Kidney epithelial cell (primary cell): ENCODE measurements around the gene RAPSN. TPM values are rescaled to one million over a fixed set of nuclear protein-coding genes. Genes with fewer than 3 reads are reported as not detected.

ENCODE experiments used
- DNase-seq: peaks from one replicate; pipeline ENCODE4 v3.0.0-alpha.2; 2010; ENCODE audit warnings: low read depth
- H3K27me3 ChIP-seq: 2 replicates; pipeline ENCODE4 v1.6.0; 2011; ENCODE audit warnings: low read length; ENCODE audit not compliant: control insufficient read depth, insufficient read depth
- H3K36me3 ChIP-seq: 2 replicates; pipeline ENCODE4 v1.5.1; 2011; ENCODE audit warnings: low read length; ENCODE audit not compliant: control insufficient read depth, insufficient read depth
- H3K4me3 ChIP-seq: 2 replicates; pipeline ENCODE4 v1.5.1; 2011; ENCODE audit warnings: low read depth, mild to moderate bottlenecking, control low read depth, low read length
- total RNA-seq: library from RNA; depleted of rRNA; stranded (reverse); fragments of >200 nt; gene quantifications from 2 replicates; pipeline ENCODE4 v1.2.3, GENCODE V29; 2015
- TF ChIP-seq, protein P1 (sequence below): IDR thresholded peaks from 2 replicates; pipeline ENCODE4 v1.5.1; 2011; ENCODE audit warnings: mild to moderate bottlenecking, moderate library complexity, low read length, control low read depth, inconsistent platforms; ENCODE audit not compliant: insufficient read depth, poor library complexity, severe bottlenecking

The RAPSN gene
- total RNA-seq, 1 donor from 2014 or later = 0.21 TPM

DNA sequence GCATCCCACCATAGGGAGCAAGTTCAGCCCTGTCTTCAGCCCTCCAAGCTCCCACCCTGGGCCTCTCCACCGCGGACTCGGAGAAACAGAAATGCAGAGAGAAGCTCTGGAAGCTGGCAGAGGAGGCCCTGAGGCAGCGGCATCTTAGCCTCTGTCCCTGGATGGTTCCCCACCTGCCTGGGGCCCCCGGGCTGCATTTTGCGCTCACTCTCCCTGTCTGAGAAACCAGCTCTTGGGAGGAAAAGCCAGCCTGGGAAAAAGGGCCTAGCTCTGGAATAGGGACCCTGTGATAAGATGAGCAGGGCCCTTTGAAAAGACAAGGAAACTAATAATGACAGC lies 58.5 kb downstream of the RAPSN start:
- Histone ChIP-seq H3K36me3 (no peaks in the 10 kb centered on the region), H3K27me3 (no peaks in the 10 kb centered on the region), H3K4me3 (no peak overlapping the region)
- no peak for DNase-seq
- TF ChIP-seq, protein P1, sequence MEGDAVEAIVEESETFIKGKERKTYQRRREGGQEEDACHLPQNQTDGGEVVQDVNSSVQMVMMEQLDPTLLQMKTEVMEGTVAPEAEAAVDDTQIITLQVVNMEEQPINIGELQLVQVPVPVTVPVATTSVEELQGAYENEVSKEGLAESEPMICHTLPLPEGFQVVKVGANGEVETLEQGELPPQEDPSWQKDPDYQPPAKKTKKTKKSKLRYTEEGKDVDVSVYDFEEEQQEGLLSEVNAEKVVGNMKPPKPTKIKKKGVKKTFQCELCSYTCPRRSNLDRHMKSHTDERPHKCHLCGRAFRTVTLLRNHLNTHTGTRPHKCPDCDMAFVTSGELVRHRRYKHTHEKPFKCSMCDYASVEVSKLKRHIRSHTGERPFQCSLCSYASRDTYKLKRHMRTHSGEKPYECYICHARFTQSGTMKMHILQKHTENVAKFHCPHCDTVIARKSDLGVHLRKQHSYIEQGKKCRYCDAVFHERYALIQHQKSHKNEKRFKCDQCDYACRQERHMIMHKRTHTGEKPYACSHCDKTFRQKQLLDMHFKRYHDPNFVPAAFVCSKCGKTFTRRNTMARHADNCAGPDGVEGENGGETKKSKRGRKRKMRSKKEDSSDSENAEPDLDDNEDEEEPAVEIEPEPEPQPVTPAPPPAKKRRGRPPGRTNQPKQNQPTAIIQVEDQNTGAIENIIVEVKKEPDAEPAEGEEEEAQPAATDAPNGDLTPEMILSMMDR = no peak

DNA sequence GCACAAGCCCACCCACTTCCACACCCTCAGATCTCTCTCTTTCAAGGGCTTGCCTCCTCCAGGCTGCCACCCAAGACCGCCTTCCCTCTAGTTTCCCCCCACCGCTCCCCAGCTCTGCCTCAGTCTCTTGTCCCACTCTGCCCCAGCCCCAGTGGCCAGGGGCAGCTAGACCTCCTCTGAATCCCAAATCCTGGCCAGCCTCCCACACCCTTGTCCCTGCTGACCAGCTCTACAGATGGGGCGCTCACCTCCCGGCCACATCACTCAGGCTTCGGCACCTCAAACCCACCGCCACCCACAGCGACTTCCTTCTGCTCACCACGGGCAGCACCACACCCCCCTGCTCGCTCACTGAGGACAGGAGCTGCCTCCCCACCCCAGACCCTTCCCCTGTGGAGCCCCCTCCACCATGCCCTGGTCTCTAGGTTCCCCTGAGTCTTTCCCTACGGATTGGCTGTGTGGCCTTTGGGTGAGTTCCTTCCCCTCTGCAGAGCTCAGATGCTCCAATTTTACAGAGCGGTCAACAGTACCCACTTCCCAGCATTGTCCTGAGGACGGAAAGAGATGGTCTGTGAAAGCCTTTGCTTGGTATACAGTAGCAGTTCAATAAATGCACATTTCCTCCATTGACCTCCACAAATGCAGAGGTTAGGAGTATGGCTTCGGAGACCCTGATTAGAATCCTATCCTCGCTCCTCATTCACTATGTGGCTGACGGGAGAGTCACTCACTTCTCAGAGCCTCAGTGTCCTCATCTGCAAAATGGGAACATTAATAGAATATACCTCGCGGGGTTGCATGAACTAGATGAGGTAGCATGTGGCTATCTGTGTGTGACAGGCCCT lies 59.1 kb downstream of the RAPSN start:
- H3K4me3 ChIP-seq = no peak overlapping the region
- no peak for DNase-seq
- TF ChIP-seq, protein P1 = no peak
- no peaks in the 10 kb centered on the region for H3K27me3 ChIP-seq
- no peaks in the 10 kb centered on the region for H3K36me3 ChIP-seq

DNA sequence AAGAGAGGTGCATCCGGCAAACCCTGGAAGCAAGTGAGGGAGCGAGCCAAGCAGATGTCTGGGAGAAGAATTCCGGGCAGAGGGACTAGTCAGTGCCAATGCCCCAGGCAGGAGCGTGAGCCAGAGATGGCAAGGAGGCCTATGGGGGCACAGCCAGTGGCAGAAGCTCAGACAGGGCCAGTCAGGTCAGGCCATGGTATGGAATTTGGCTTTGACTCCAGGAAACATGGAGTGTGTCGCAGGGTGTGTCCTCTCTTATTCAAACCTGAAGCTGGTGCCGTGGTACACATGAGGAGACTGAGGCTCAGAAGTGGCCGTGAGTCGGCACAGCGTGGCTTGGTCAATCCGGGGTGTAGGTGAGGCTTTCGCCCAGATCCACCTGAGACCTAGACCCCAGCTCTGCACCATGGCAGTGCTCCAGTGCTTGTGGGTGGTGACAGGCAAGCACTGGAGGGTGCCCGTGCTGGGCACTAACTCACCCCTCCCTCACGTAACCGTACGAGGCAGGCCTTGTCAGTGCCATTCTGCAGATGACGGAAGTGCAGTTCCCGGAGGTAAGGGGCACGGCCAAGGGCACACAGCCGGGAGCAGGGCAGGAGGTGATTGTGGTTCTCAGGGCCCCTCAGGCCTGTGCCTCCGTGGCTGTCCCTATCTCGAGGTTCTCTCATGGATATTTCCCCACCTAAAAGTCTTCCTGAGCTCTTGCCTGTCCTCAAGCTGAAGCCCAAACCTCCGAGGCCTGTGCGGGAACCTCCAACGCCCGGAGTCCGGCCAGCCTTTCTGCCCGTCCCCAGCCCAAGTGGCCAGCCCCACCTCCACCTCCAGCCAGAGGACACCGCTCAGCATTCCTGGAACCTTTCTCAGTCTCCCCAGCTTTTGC lies 60.0 kb downstream of the RAPSN start:
- Histone ChIP-seq H3K4me3 (no peak overlapping the region), H3K27me3 (no peaks in the 10 kb centered on the region), H3K36me3 (no peaks in the 10 kb centered on the region)
- TF ChIP-seq, protein P1 = no peak
- DNase-seq = no peak

DNA sequence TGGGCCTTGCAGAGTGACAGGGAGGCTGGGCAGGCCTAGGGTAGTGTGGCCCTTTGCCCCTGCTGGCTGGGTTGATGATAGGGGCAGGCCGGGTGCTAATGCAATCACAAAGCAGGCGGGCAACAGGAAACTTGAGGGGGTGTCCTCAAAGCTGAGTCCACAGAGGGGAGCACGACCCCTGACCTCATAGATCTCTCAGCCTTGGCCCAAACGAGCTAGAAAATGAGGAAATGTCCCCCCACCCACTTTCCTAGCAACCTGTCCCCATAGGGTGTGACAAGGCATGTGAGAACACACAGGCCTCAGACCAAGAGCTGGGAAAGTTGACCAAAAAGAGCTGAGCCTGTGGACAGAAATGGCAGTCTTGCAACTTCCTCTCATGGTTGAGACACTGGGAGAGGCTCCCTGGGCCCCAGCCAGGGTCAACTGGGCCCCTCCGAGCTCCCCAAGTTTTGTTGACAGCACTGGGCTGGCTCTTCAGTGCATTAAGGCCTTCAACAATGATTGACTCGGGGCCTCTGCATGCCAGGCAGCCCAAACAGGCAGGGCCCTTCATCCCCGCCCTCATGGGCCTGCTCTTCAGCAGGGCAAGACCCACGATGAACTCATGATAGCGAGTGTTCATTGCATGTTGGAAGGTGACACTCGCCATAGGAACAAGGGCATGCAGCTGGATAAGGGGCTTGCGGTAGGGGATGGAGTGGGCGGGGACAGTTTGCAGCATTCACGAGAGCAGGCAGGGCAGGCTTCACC lies 60.8 kb downstream of the RAPSN start:
- DNase-seq = no peak
- H3K27me3 ChIP-seq = peaks cover 4% of the 10 kb centered on the region
- TF ChIP-seq, protein P1 = no peak
- no peaks in the 10 kb centered on the region for H3K36me3 ChIP-seq
- no peak overlapping the region for H3K4me3 ChIP-seq

Other genes with a start within 250 kb of the RAPSN start
- gene DDB2, start 234.2 kb downstream of the RAPSN start, total RNA-seq = 24.8 and 34.7 TPM in 2 replicates
- 51.6 and 57.1 TPM in 2 replicates for gene ACP2, start 200.3 kb downstream of the RAPSN start, total RNA-seq
- 3.8 and 7.3 TPM in 2 replicates for gene NR1H3, start 191.1 kb downstream of the RAPSN start, total RNA-seq
- gene MADD, start 179.0 kb downstream of the RAPSN start, total RNA-seq = 18.5 and 20.2 TPM in 2 replicates
- not detected in 2 replicates for gene MYBPC3, start 96.4 kb downstream of the RAPSN start, total RNA-seq
- 0.14 TPM in 1 of 2 replicates, not detected in the other for gene SPI1, start 70.6 kb downstream of the RAPSN start, total RNA-seq
- gene SLC39A13, start 40.5 kb downstream of the RAPSN start, total RNA-seq = 113 and 117 TPM in 2 replicates
- gene PSMC3, start 22.7 kb downstream of the RAPSN start, total RNA-seq = 115 and 126 TPM in 2 replicates
- gene CELF1, start 104.0 kb upstream of the RAPSN start, total RNA-seq = 76.3 and 90.6 TPM in 2 replicates
- 141 and 166 TPM in 2 replicates for gene PTPMT1, start 116.5 kb upstream of the RAPSN start, total RNA-seq
- gene KBTBD4, start 129.8 kb upstream of the RAPSN start, total RNA-seq = 19.6 and 21.5 TPM in 2 replicates
- 71.3 and 84.5 TPM in 2 replicates for gene NDUFS3, start 129.9 kb upstream of the RAPSN start, total RNA-seq
- not detected in 2 replicates for gene FAM180B, start 137.5 kb upstream of the RAPSN start, total RNA-seq
- gene C1QTNF4, start 145.3 kb upstream of the RAPSN start, total RNA-seq = 2.1 and 7.1 TPM in 2 replicates
- 112 and 131 TPM in 2 replicates for gene MTCH2, start 193.4 kb upstream of the RAPSN start, total RNA-seq